Measurements from ENCODE around the gene RNF44.

DNA sequence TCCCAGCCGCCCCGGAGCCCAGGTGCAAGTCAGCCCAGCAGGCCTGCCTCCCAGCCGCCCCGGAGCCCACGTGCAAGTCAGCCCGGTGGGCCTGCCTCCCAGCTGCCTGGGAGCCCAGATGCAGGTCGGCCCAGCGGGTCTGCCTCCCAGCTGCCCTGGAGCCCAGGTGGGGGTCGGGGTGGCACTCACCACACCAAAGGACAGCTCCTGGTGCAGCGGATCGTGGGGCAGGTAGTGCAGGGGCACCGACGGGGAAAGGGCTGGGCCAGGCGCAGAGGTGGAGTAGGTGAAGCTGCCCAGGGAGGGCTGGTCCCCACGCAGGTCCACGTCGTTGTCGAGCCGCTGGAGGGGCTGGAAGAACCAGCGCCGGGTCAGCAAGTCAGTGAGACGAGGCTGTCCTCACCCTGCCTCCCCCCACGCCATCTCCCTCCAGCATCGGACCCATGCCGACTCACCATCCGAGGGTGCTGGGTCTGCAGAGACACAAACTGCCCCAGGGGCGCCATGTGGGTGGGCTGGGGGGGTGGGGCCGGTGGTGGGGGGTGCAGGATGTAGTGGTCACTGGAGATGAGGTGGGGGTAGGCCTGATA, 6.7 kb downstream of the RNF44 start:
- TF ChIP-seq, protein P1, sequence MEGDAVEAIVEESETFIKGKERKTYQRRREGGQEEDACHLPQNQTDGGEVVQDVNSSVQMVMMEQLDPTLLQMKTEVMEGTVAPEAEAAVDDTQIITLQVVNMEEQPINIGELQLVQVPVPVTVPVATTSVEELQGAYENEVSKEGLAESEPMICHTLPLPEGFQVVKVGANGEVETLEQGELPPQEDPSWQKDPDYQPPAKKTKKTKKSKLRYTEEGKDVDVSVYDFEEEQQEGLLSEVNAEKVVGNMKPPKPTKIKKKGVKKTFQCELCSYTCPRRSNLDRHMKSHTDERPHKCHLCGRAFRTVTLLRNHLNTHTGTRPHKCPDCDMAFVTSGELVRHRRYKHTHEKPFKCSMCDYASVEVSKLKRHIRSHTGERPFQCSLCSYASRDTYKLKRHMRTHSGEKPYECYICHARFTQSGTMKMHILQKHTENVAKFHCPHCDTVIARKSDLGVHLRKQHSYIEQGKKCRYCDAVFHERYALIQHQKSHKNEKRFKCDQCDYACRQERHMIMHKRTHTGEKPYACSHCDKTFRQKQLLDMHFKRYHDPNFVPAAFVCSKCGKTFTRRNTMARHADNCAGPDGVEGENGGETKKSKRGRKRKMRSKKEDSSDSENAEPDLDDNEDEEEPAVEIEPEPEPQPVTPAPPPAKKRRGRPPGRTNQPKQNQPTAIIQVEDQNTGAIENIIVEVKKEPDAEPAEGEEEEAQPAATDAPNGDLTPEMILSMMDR (conservative IDR thresholded peaks at IDR 0.05 in 1 of 2, IDR thresholded peaks at IDR 0.05 in 1 of 2; ENCODE audit: low read depth in 1 of 2, low read length in 2 of 2), result no peak
- TF ChIP-seq EZH2 (IDR thresholded peaks at IDR 0.05; ENCODE audit: low read length, missing control alignments), result no peak

All from fibroblast of lung (primary cell).